WERI-Rb-1 (cell line): Measurements from ENCODE around the gene MTUS2.

Source experiments
- DNase-seq: peaks from one replicate; pipeline ENCODE4 v3.0.0-alpha.2; 2020
- H3K27ac ChIP-seq: fragments of 250-450 bp; sonication (Bioruptor Pico); 2 replicates; pipeline ENCODE4 v1.5.1; 2020; ENCODE audit warnings: mild to moderate bottlenecking, moderate library complexity
- H3K27me3 ChIP-seq: fragments of 250-450 bp; sonication (Bioruptor Pico); 2 replicates; pipeline ENCODE4 v1.5.1; 2021; ENCODE audit warnings: mild to moderate bottlenecking, low read depth, moderate library complexity; ENCODE audit not compliant: insufficient read depth, severe bottlenecking
- H3K36me3 ChIP-seq: fragments of 250-450 bp; sonication (Bioruptor Pico); 2 replicates; pipeline ENCODE4 v1.5.1; 2020; ENCODE audit warnings: mild to moderate bottlenecking, moderate library complexity
- H3K4me3 ChIP-seq: 2 replicates; pipeline ENCODE4 v1.5.1; 2011; ENCODE audit warnings: low read depth, mild to moderate bottlenecking, control low read depth, low read length
- H3K9me3 ChIP-seq: fragments of 250-450 bp; sonication (Bioruptor Pico); 2 replicates; pipeline ENCODE4 v1.5.1; 2021; ENCODE audit warnings: mild to moderate bottlenecking, moderate library complexity; ENCODE audit not compliant: severe bottlenecking
- CTCF ChIP-seq: IDR thresholded peaks from 2 replicates; pipeline ENCODE4 v1.5.1; 2011; ENCODE audit warnings: low read depth, mild to moderate bottlenecking, control low read depth, inconsistent platforms, low read length

Gene MTUS2

GRCh38 chr13:29159871-29160270 lies 339.7 kb downstream of the MTUS2 start:
- no peak for DNase-seq
- Histone ChIP-seq H3K36me3 (no peaks in the 10 kb centered on the region), H3K27me3 (peaks cover 2% of the 10 kb centered on the region), H3K27ac (no peak overlapping the region), H3K4me3 (no peak overlapping the region), H3K9me3 (no peaks in the 10 kb centered on the region)
- TF ChIP-seq CTCF = no peak

GRCh38 chr13:29160862-29161261 lies 340.7 kb downstream of the MTUS2 start:
- no peak for TF ChIP-seq CTCF
- Histone ChIP-seq H3K27ac (no peak overlapping the region), H3K9me3 (no peaks in the 10 kb centered on the region), H3K27me3 (peaks cover 2% of the 10 kb centered on the region), H3K36me3 (no peaks in the 10 kb centered on the region), H3K4me3 (no peak overlapping the region)
- no peak for DNase-seq

GRCh38 chr13:29161676-29162075 lies 341.5 kb downstream of the MTUS2 start:
- no peak overlapping the region for H3K4me3 ChIP-seq
- no peak for TF ChIP-seq CTCF
- H3K27ac ChIP-seq = no peak overlapping the region
- DNase-seq = no peak
- H3K27me3 ChIP-seq = peaks cover 8% of the 10 kb centered on the region
- no peaks in the 10 kb centered on the region for H3K9me3 ChIP-seq
- H3K36me3 ChIP-seq = no peaks in the 10 kb centered on the region

- no peak for TF ChIP-seq CTCF
- H3K4me3 ChIP-seq = no peak overlapping the region
- peaks cover 7% of the 10 kb centered on the region for H3K27me3 ChIP-seq
- no peak overlapping the region for H3K27ac ChIP-seq
- no peak for DNase-seq
- H3K9me3 ChIP-seq = no peaks in the 10 kb centered on the region
- no peaks in the 10 kb centered on the region for H3K36me3 ChIP-seq
Measured at GRCh38 chr13:29162638-29163235, 342.6 kb downstream of the MTUS2 start.

GRCh38 chr13:29164116-29164515 lies 344.0 kb downstream of the MTUS2 start:
- TF ChIP-seq CTCF = no peak
- Histone ChIP-seq H3K36me3 (no peaks in the 10 kb centered on the region), H3K4me3 (no peak overlapping the region), H3K27me3 (peaks cover 7% of the 10 kb centered on the region), H3K9me3 (no peaks in the 10 kb centered on the region), H3K27ac (no peak overlapping the region)
- no peak for DNase-seq

GRCh38 chr13:29165216-29165615 lies 345.1 kb downstream of the MTUS2 start:
- Histone ChIP-seq H3K27ac (no peak overlapping the region), H3K4me3 (no peak overlapping the region), H3K36me3 (no peaks in the 10 kb centered on the region), H3K27me3 (peaks cover 7% of the 10 kb centered on the region), H3K9me3 (no peaks in the 10 kb centered on the region)
- no peak for TF ChIP-seq CTCF
- DNase-seq = no peak
